Bronchial epithelial cell (primary cell): ENCODE results near the gene SLIT3. TPM values are rescaled to one million over a fixed set of nuclear protein-coding genes. Genes with fewer than 3 reads are reported as not detected.

ENCODE experiments used
- DNase-seq: peaks from one replicate; pipeline ENCODE4 v3.0.0-alpha.2; 2010; ENCODE audit warnings: low read depth
- FAIRE-seq: peaks from 2 replicates; lab custom pipeline; 2011; peaks lifted over from hg19 to GRCh38; lab: Jason Lieb, UNC
- H3K27me3 ChIP-seq: 2 replicates; pipeline ENCODE4 v1.5.1; 2011; ENCODE audit warnings: low read length; ENCODE audit not compliant: control insufficient read depth, insufficient read depth
- H3K36me3 ChIP-seq: 2 replicates; pipeline ENCODE4 v1.5.1; 2011; ENCODE audit warnings: low read length; ENCODE audit not compliant: control insufficient read depth, insufficient read depth
- H3K4me3 ChIP-seq: 2 replicates; pipeline ENCODE4 v1.5.1; 2011; ENCODE audit warnings: mild to moderate bottlenecking, low read depth, low read length, control low read depth
- CTCF ChIP-seq: IDR thresholded peaks from 2 replicates; pipeline ENCODE4 v1.5.1; 2011; ENCODE audit warnings: mild to moderate bottlenecking, moderate library complexity, low read length, control low read depth, inconsistent platforms; ENCODE audit not compliant: insufficient read depth, severe bottlenecking
- total RNA-seq: library from RNA; depleted of rRNA; stranded (reverse); fragments of >200 nt; gene quantifications from 2 replicates; pipeline ENCODE4 v1.2.1, GENCODE V29; 2014

Gene SLIT3
- total RNA-seq, 1 donor from 2014 or later, result 0.79 TPM

- no peak overlapping the region for H3K4me3 ChIP-seq
- no peak for FAIRE-seq
These were observed 467.6 kb downstream of the SLIT3 start for GRCh38 chr5:168833383-168833782.

GRCh38 chr5:168832308-168832707 is 468.6 kb downstream of the SLIT3 start:
- no peak overlapping the region for H3K4me3 ChIP-seq
- TF ChIP-seq CTCF, result no peak
- peaks cover 3% of the 10 kb centered on the region for H3K27me3 ChIP-seq
- FAIRE-seq, result no peak
- DNase-seq, result no peak
- H3K36me3 ChIP-seq, result no peaks in the 10 kb centered on the region

More at GRCh38 chr5:168833383-168833782, 467.6 kb downstream of the SLIT3 start:
- H3K36me3 ChIP-seq, result no peaks in the 10 kb centered on the region
- H3K27me3 ChIP-seq, result peaks cover 4% of the 10 kb centered on the region
- TF ChIP-seq CTCF, result no peak
- no peak for DNase-seq

DNA sequence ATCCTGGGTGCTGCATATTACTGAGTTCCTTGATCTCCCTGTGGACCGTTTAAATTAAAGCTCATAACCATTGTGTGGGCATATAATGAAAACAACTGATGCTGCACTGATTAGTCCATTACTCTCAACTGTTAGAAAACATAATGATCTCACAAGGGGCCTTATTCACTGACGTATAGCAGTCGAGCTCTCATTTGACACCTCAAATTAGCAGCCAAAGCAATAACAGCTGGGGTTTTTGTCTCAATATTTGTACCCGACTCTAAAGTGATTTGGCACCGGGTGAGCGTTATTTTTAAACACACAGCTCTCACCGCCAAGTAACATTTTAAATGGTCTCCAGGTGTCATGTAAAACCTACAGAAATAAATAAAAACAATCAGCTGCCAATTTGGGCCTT is 469.6 kb downstream of the SLIT3 start:
- H3K27me3 ChIP-seq, result peaks cover 3% of the 10 kb centered on the region
- DNase-seq, result no peak
- H3K4me3 ChIP-seq, result no peak overlapping the region
- no peak for TF ChIP-seq CTCF
- H3K36me3 ChIP-seq, result no peaks in the 10 kb centered on the region
- no peak for FAIRE-seq

DNA sequence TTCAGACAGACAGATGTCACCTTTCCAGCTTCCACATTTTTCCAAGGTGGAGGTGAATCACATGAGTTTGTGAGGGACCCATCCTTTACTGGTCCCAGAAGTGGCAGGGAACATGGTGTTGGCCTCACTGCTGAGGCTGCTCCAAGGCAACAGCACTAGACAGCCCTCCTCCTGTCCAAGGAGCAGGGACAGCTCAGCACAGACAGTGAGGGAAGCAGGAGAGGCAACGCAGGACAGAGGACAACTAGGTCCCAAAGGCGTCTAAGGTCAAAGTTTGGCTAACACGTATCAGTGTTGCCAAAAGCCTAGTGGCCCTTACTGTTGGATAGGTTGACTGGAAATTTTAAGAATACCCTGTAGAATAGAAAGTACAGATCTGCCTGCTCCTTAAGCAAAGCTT is 470.1 kb downstream of the SLIT3 start:
- H3K4me3 ChIP-seq, result no peak overlapping the region
- FAIRE-seq, result no peak
- no peaks in the 10 kb centered on the region for H3K36me3 ChIP-seq
- no peak for DNase-seq
- peaks cover 1% of the 10 kb centered on the region for H3K27me3 ChIP-seq
- TF ChIP-seq CTCF, result no peak

- peak; percentile 7 for FAIRE-seq
- Histone ChIP-seq H3K27me3 (peaks cover 1% of the 10 kb centered on the region), H3K4me3 (no peak overlapping the region), H3K36me3 (no peaks in the 10 kb centered on the region)
- TF ChIP-seq CTCF, result no peak
- DNase-seq, result no peak
These were observed 471.0 kb downstream of the SLIT3 start for GRCh38 chr5:168829922-168830417.

DNA sequence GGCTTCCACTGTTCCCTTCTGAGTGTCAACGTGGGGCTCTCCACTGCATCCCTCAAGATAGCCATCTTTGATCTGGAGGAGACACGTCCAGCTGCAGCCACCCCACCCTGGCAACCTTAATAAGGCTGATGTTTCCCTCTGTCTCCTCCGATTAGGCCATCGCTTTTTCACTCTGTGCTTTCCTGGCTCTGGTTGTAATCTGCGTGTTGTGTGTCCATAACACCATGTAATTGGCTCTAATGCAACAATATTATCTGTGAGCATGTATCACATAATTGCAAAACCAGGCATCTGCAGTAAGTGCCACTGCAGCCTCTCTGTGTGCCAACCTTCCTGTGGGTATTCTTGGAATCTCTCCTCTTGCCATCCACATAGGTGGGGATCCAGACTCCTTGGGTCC is 471.9 kb downstream of the SLIT3 start:
- Histone ChIP-seq H3K36me3 (no peaks in the 10 kb centered on the region), H3K27me3 (peaks cover 1% of the 10 kb centered on the region), H3K4me3 (no peak overlapping the region)
- FAIRE-seq, result peak; percentile 52
- TF ChIP-seq CTCF, result no peak
- DNase-seq, result no peak
